Stomach (tissue), 9 donors: ENCODE results near the gene FAM222B. TPM values are rescaled to one million over a fixed set of nuclear protein-coding genes. Genes with fewer than 3 reads are reported as not detected.

Experiments
- DNase-seq, 2 donors: peaks; one replicate each; pipeline versions ENCODE4 v3.0.0 to v3.0.0-alpha.2; 2013 to 2019
- H3K27ac ChIP-seq, 5 donors: fragments of 200-600 bp in 4 of 5; sonication (generic) in 4 of 5; one replicate each; pipeline ENCODE4 v1.5.1; 2013 to 2019; ENCODE audit warnings: mild to moderate bottlenecking in 1 of 5, moderate library complexity in 1 of 5
- H3K27me3 ChIP-seq, 3 donors: fragments of 200-600 bp; sonication (generic); one replicate each; pipeline ENCODE4 v1.5.1; 2017 to 2019; ENCODE audit warnings: mixed run types in 1 of 3
- H3K36me3 ChIP-seq, 4 donors: fragments of 200-600 bp; sonication (generic); 1 replicate in 3 of 4; 2 replicates in 1 of 4; pipeline ENCODE4 v1.5.1; 2016 to 2019
- H3K4me1 ChIP-seq, 4 donors: fragments of 200-600 bp; sonication (generic); one replicate each; pipeline ENCODE4 v1.5.1; 2016 to 2019
- H3K4me3 ChIP-seq, 4 donors: fragments of 200-600 bp; sonication (generic) in 3 of 4; one replicate each; pipeline ENCODE4 v1.5.1; 2016 to 2019; ENCODE audit warnings: mild to moderate bottlenecking in 1 of 4
- H3K9me3 ChIP-seq, 4 donors: fragments of 200-600 bp; sonication (generic); one replicate each; pipeline ENCODE4 v1.5.1; 2016 to 2019
- CTCF ChIP-seq, 7 experiments: fragments of 450-650 bp in 4 of 7; fragments of 200-600 bp in 3 of 7; sonication (generic) in 3 of 7; IDR thresholded peaks; one replicate each; pipeline ENCODE4 v1.5.1; 2016 to 2019; ENCODE audit warnings: antibody characterized with exemption in 7 of 7, control low read depth in 2 of 7, mild to moderate bottlenecking in 1 of 7
- EP300 ChIP-seq: sonication (generic); formaldehyde crosslinking; IDR thresholded peaks from one replicate; pipeline ENCODE4 v1.6.1; 2017; ENCODE audit warnings: antibody characterized with exemption
- POLR2A ChIP-seq, 4 donors: fragments of 450-650 bp; IDR thresholded peaks; one replicate each; pipeline ENCODE4 v1.6.1; 2016; ENCODE audit warnings: antibody characterized with exemption in 4 of 4, control low read depth in 2 of 4, mild to moderate bottlenecking in 1 of 4, moderate library complexity in 1 of 4
- POLR2AphosphoS5 ChIP-seq, 3 donors: sonication (generic); formaldehyde crosslinking; IDR thresholded peaks; one replicate each; pipeline ENCODE4 v1.6.1; 2016; ENCODE audit warnings: antibody characterized with exemption in 3 of 3
- WGBS, 5 donors: extraction: QIAGEN DNeasy Blood & Tissue Kit in 3 of 5; methylation state at CpG; one replicate each; pipeline versions ENCODE4 v1.1.5 to v1.1.7; 2013 to 2018; 5-methylcytosine and 5-hydroxymethylcytosine counted together
- intact Hi-C: fragments of 100-400 bp; cut with DNase I; formaldehyde crosslinking; loops from one replicate; pipeline ENCODE4 v1.15.1; 2023; ENCODE audit warnings: low total_unique reads
- polyA plus RNA-seq, 3 donors: library from polyadenylated mRNA; stranded (reverse); fragments of 200-250 nt; gene quantifications; one replicate each; pipeline ENCODE4 v1.2.3, GENCODE V29; 2013
- small RNA-seq, 4 donors: library from RNA; depleted of rRNA; stranded (forward); fragments of <200 nt; gene quantifications; one replicate each; pipeline ENCODE3, GENCODE V24; 2016
- total RNA-seq, 5 donors: library from RNA; depleted of rRNA; stranded (reverse); fragments of >200 nt; gene quantifications; one replicate each; pipeline versions ENCODE4 v1.1.0 to v1.2.3, GENCODE V29; 2014 to 2016
- donor health status: healthy with polysubstance abuse.
- donor health status: Bipolar disorder and iron deficiency.
- donor health status: healthy.

The FAM222B gene
- total and polyA plus RNA-seq, 8 donors, result 4.4 to 29.6 (median 8.6) TPM

- Histone ChIP-seq H3K36me3 (peaks cover 19 to 45% (median 41%) of the 10 kb centered on the region in 4 donors), H3K4me1 (peaks cover 7 to 27% (median 13%) of the 10 kb centered on the region in 4 donors), H3K4me3 (no peak overlapping the region), H3K27me3 (no peaks in the 10 kb centered on the region), H3K9me3 (no peaks in the 10 kb centered on the region), H3K27ac (no peak overlapping the region)
- no peak for TF ChIP-seq POLR2A (IDR thresholded peaks at IDR 0.05)
- no peak for TF ChIP-seq CTCF (IDR thresholded peaks at IDR 0.05)
- no peak for TF ChIP-seq POLR2AphosphoS5 (IDR thresholded peaks at IDR 0.05)
- no peak for TF ChIP-seq EP300
- WGBS, 5 donors, result 59 to 66% (median 59%) methylated on average over 4 to 7 of the region's 7 CpGs
- DNase-seq, result no peak
- intact Hi-C loops, result no loop called here
Measured at GRCh38 chr17:28706471-28707338, 135.9 kb downstream of the FAM222B start.

Small RNAs within 50 kb of the gene (small RNA-seq; reads per million reads assigned to genes)
- gene RF00019 (0 reads per million in 4 donors), gene SNORD42A (0 reads per million in 4 donors), gene SNORD42B (0 to 0.30 (median 0) reads per million in 4 donors), gene SNORD4A (0 reads per million in 4 donors), gene SNORD4B (0 reads per million in 4 donors)

Other genes with a start within 250 kb of the FAM222B start
- gene SPAG5, start 243.8 kb downstream of the FAM222B start, total RNA-seq, result 10 to 100 TPM in 2 of 5 donors, 1 to 10 TPM in 3; 1.2 to 48.7 (median 9.9) TPM
- 10 to 100 TPM in 1 of 3 donors, 1 to 10 TPM in 2; 4.4 to 16.4 (median 6.6) TPM for gene SPAG5, start 243.8 kb downstream of the FAM222B start, polyA plus RNA-seq
- 10 to 100 TPM in 3 of 5 donors, 1 to 10 TPM in 2; 9.3 to 36.2 (median 11.6) TPM for gene RSKR, start 228.6 kb downstream of the FAM222B start, total RNA-seq
- 1 to 10 TPM in 2 of 3 donors, under 1 TPM in 1; 0.31 to 2.3 (median 1.2) TPM for gene RSKR, start 228.6 kb downstream of the FAM222B start, polyA plus RNA-seq
- gene BLTP2, start 197.6 kb downstream of the FAM222B start, total RNA-seq, result 100 to 1,000 TPM in 4 of 5 donors, 10 to 100 TPM in 1; 62.4 to 221 (median 194) TPM
- gene BLTP2, start 197.6 kb downstream of the FAM222B start, polyA plus RNA-seq, result 10 to 100 TPM in 2 of 3 donors, 1 to 10 TPM in 1; 9.9 to 13.3 (median 12.2) TPM
- 10 to 100 TPM; 43.7 to 88.1 (median 49.0) TPM for gene SDF2, start 180.9 kb downstream of the FAM222B start, total RNA-seq
- 10 to 100 TPM; 38.7 to 45.1 (median 40.8) TPM for gene SDF2, start 180.9 kb downstream of the FAM222B start, polyA plus RNA-seq
- gene SUPT6H, start 180.6 kb downstream of the FAM222B start, total RNA-seq, result 100 to 1,000 TPM in 1 of 5 donors, 10 to 100 TPM in 4; 46.0 to 135 (median 89.2) TPM
- gene SUPT6H, start 180.6 kb downstream of the FAM222B start, polyA plus RNA-seq, result 10 to 100 TPM; 16.9 to 19.1 (median 17.7) TPM
- 1 to 10 TPM in 1 of 5 donors, under 1 TPM in 2, not detected in 2; 0.14 to 5.3 (median 0.92) TPM for gene PROCA1, start 130.9 kb downstream of the FAM222B start, total RNA-seq
- 1 to 10 TPM; 2.3 to 5.8 (median 2.6) TPM for gene PROCA1, start 130.9 kb downstream of the FAM222B start, polyA plus RNA-seq
- gene RAB34, start 124.9 kb downstream of the FAM222B start, total RNA-seq, result 100 to 1,000 TPM in 1 of 5 donors, 10 to 100 TPM in 4; 35.6 to 101 (median 95.5) TPM
- 10 to 100 TPM; 53.1 to 80.1 (median 70.6) TPM for gene RAB34, start 124.9 kb downstream of the FAM222B start, polyA plus RNA-seq
- gene RPL23A, start 122.8 kb downstream of the FAM222B start, total RNA-seq, result 1,000 to 10,000 TPM in 1 of 5 donors, 100 to 1,000 TPM in 4; 221 to 1,205 (median 504) TPM
- gene RPL23A, start 122.8 kb downstream of the FAM222B start, polyA plus RNA-seq, result 1,000 to 10,000 TPM; 1,260 to 1,750 (median 1,417) TPM
- gene TLCD1, start 116.6 kb downstream of the FAM222B start, total RNA-seq, result 10 to 100 TPM in 2 of 5 donors, 1 to 10 TPM in 1, not detected in 2; 2.6 to 21.0 (median 11.7) TPM
- gene TLCD1, start 116.6 kb downstream of the FAM222B start, polyA plus RNA-seq, result 10 to 100 TPM in 1 of 3 donors, 1 to 10 TPM in 2; 6.3 to 13.0 (median 8.2) TPM
- gene NEK8, start 114.0 kb downstream of the FAM222B start, total RNA-seq, result 10 to 100 TPM in 1 of 5 donors, 1 to 10 TPM in 3, not detected in 1; 2.8 to 17.8 (median 7.5) TPM
- gene NEK8, start 114.0 kb downstream of the FAM222B start, polyA plus RNA-seq, result 1 to 10 TPM; 2.8 to 3.4 (median 3.1) TPM
- gene TRAF4, start 98.8 kb downstream of the FAM222B start, total RNA-seq, result 100 to 1,000 TPM in 3 of 5 donors, 10 to 100 TPM in 2; 29.0 to 383 (median 151) TPM
- gene TRAF4, start 98.8 kb downstream of the FAM222B start, polyA plus RNA-seq, result 10 to 100 TPM; 33.3 to 38.2 (median 34.4) TPM
- gene ERAL1, start 12.2 kb upstream of the FAM222B start, total RNA-seq, result 10 to 100 TPM; 23.1 to 97.0 (median 60.0) TPM
- 10 to 100 TPM; 36.7 to 50.3 (median 42.6) TPM for gene ERAL1, start 12.2 kb upstream of the FAM222B start, polyA plus RNA-seq
- gene FLOT2, start 54.9 kb upstream of the FAM222B start, total RNA-seq, result 10 to 100 TPM; 19.5 to 80.5 (median 42.4) TPM
- gene FLOT2, start 54.9 kb upstream of the FAM222B start, polyA plus RNA-seq, result 10 to 100 TPM; 32.1 to 43.2 (median 37.0) TPM
- gene DHRS13, start 60.3 kb upstream of the FAM222B start, total RNA-seq, result 10 to 100 TPM in 2 of 5 donors, 1 to 10 TPM in 2, not detected in 1; 6.4 to 33.5 (median 9.3) TPM
- gene DHRS13, start 60.3 kb upstream of the FAM222B start, polyA plus RNA-seq, result 10 to 100 TPM in 1 of 3 donors, 1 to 10 TPM in 2; 4.4 to 13.4 (median 6.0) TPM
- 100 to 1,000 TPM in 1 of 5 donors, 10 to 100 TPM in 4; 23.2 to 206 (median 48.5) TPM for gene PHF12, start 108.7 kb upstream of the FAM222B start, total RNA-seq
- gene PHF12, start 108.7 kb upstream of the FAM222B start, polyA plus RNA-seq, result 1 to 10 TPM; 8.3 to 9.8 (median 8.6) TPM
- gene SEZ6, start 163.2 kb upstream of the FAM222B start, total RNA-seq, result 10 to 100 TPM in 1 of 5 donors, 1 to 10 TPM in 1, under 1 TPM in 2, not detected in 1; under 0.01 to 21.4 (median 1.4) TPM
- under 1 TPM in 2 of 3 donors, not detected in 1; 0.05 to 0.19 TPM for gene SEZ6, start 163.2 kb upstream of the FAM222B start, polyA plus RNA-seq
- gene PIPOX, start 200.4 kb upstream of the FAM222B start, total RNA-seq, result 10 to 100 TPM in 1 of 5 donors, 1 to 10 TPM in 3, not detected in 1; 1.8 to 13.8 (median 5.2) TPM
- gene PIPOX, start 200.4 kb upstream of the FAM222B start, polyA plus RNA-seq, result under 1 TPM; 0.31 to 0.70 (median 0.50) TPM